Left ventricle myocardium superior (tissue), 1 donor: ENCODE results near the gene MYO1D. TPM values are rescaled to one million over a fixed set of nuclear protein-coding genes. Genes with fewer than 3 reads are reported as not detected.
"Not testable (repeated sequence)": the region's sequence is repeated elsewhere in the genome, so short reads cannot be mapped to it uniquely, and the experiment has no call there.

Source experiments
- ATAC-seq: fragments of 200-7000 bp; cut with Tn5 transposase; one replicate; pipeline ENCODE4 v1.9.1; 2020; ENCODE audit warnings: mild to moderate bottlenecking, moderate library complexity
- DNase-seq: peaks from one replicate; pipeline ENCODE4 v3.0.0-alpha.2; 2020
- intact Hi-C: fragments of 100-400 bp; cut with micrococcal nuclease; formaldehyde crosslinking; loops from one replicate; pipeline ENCODE4 v1.11.0; 2022
- total RNA-seq: library from RNA; stranded (reverse); fragmentation: NEBNext Ultra II Directional; extraction: Animal tissue kit (Norgen Biotek cat#: 25700); gene quantifications from one replicate; pipeline ENCODE4 v1.2.1, GENCODE V29; 2021
- donor health status: DM: no; HTN: yes; CAD: no; lungs with severe emphysema.

Gene MYO1D
- total RNA-seq, 1 donor from 2014 or later: 6.4 TPM

- intact Hi-C loops: no loop called here
- DNase-seq: no peak
- no peak for ATAC-seq
Observed at GRCh38 chr17:32482568-32483320, 394.2 kb downstream of the MYO1D start.

DNA sequence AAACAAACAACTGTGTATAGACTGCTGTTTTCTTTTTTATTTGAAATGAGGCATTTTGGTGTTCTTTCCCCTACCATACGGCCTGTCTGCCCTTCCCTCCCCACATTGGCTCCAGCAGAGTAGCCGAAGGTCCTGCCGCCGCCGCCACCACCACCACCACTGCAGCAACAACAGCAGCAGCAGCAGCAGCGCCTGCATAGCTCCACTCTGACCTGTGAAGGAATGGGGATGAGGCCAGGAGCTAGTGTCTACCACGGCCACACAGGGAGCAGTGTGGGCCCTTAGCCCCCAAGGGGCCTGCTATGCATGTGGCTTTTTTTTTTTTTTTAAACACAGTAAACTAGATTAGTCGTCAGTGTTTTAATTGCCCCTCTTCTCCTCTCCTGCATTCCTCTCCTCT, 395.7 kb downstream of the MYO1D start:
- no peak for DNase-seq
- intact Hi-C loops: no loop called here
- no peak for ATAC-seq

- DNase-seq: no peak
- intact Hi-C loops: no loop called here
- ATAC-seq: no peak
Observed at GRCh38 chr17:32479074-32479617, 397.8 kb downstream of the MYO1D start.

DNA sequence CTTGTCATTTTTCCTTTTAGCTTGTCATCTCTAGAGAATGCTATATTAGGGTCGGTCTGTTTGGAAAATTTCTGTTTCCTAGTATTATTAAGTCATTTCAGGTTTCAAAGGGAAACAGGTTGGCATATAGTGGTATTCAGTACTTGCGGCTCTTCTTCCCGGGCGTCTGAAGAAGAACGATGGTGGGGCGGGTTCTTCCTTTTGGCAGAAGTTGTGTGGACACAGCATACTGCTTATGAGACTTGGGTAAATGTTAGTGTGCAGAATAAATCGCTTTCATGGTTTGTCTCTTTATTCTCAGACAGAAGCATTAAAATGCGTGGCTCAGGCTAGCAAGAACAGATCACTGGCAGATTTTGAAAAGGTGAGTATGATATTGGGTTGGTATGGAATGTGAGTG, 399.7 kb downstream of the MYO1D start:
- no peak for ATAC-seq
- intact Hi-C loops: no loop called here

DNA sequence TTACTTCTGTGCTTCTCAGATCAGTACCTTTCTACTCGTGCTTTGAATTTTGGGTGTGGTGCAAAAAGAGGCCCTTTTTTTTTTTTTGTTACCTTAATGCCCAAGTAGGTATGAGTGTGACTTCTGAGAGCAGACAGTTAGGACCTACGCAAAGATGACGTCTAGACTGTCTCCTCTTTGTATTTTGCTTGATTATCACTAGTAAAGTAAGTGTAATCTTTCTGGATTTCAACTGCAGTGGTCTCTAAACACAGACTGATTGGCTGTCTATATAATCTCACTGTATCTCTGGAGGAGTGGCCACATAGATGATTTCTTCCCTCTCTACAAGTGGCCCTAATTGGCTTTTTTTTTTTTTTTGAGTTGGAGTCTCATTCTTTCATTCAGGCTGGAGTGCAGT, 401.7 kb downstream of the MYO1D start:
- DNase-seq (no peak), ATAC-seq (no peak)
- intact Hi-C loops: no loop called here

More for the DNA sequence above, 399.7 kb downstream of the MYO1D start:
- no peak for DNase-seq

GRCh38 chr17:32471652-32472051, 405.3 kb downstream of the MYO1D start:
- intact Hi-C loops: no loop called here
- ATAC-seq (no peak), DNase-seq (no peak)

DNA sequence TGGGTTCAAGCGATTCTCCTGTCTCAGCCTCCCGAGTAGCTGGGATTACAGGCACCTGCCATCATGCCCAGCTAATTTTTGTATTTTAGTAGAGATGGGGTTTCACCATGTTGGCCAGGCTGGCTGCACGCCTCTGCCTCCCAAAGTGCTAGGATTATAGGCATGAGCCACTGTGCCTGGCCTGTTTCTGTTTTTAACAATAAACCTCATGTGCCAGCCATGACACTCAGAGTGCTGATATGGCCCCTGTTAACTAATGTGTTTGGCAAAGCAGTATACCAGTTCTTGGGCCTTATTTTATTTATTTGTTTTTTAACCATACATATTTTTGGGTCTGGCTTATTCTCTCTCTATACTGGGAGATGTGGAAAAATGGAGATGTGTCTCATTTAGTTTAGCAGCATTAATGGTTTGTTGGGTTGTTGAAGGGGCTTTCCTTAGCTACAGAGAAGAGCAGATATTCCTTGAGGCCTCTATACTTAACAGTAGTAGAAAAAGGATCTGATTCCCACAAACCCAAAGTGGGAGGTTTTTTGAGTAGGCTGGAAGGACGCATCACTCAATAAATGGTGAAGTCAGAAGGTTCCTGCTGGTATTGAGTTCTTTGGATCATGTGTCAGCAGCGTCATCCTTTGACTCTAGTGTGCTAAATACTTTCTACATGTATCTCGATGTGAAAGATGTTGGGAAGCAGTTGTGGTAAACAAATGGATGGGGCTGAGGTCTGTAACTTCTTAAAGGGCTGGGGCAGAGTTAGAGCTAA, 406.3 kb downstream of the MYO1D start:
- no peak for DNase-seq
- intact Hi-C loops: no loop called here
- peak; percentile 89 for ATAC-seq

DNA sequence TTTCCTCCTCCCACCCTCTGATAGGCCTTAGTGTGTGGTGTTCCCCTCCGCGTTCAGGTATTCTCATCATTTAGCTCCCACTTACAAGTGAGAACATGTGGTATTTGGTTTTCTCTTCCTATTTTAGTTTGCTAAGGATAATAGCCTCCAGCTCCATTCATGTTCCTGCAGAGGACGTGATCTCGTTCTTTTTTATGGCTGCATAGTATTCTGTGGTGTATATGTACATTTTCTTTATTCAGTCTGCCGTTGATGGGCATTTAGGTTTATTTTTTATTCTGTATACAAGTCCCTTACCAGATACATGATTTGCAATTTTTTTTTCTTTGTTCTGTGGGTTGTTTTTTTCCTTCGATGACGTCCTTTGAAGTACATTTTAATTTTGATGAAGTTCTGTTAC, 409.0 kb downstream of the MYO1D start:
- ATAC-seq (no peak), DNase-seq (no peak)
- intact Hi-C loops: loop anchor here (10.0 kb wide), 1 partner anchor 287 kb away; no protein-coding TSS in a partner anchor

DNA sequence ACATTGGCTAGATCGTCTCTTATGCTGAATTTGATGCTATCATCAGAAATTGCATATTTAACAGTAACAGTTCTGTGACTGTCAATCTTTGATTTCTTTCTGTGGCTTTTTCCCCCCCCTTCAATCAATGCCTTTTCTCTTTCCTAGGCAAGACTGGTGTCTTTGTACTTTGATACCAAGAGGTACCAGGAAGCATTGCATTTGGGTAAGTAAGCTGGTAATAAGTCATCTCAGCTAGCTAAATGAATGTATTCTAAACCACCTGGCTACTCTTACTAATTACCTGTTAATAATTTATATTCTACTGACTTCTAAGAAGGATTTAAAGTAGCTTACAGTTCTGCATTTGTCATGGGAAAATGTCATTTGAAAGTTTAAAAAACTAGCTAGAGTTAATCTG, 412.6 kb downstream of the MYO1D start:
- intact Hi-C loops: loop anchor here (10.0 kb wide), 1 partner anchor 290 kb away; no protein-coding TSS in a partner anchor
- ATAC-seq: no peak
- DNase-seq: no peak

DNA sequence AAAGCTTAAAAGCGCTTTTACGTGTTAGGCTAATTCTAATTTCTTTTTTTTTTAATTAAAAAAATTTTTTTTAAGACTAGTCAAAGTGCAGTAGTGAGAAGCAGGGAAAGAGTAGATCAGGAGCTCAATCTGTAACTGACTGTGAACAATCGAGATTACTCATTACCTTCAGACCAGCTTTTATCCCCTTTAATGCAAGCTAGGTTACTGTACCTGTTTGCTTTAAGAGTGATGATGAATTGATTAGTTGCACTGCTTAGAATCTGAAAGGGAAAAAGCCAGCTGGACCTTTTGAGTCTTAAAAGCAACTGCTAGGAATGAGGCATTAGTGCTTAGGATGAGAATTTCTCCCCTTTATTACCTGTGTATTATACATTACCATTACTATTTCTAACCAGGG, 413.6 kb downstream of the MYO1D start:
- intact Hi-C loops: loop anchor here (10.0 kb wide), 1 partner anchor 291 kb away; no protein-coding TSS in a partner anchor
- DNase-seq: no peak
- ATAC-seq: no peak

DNA sequence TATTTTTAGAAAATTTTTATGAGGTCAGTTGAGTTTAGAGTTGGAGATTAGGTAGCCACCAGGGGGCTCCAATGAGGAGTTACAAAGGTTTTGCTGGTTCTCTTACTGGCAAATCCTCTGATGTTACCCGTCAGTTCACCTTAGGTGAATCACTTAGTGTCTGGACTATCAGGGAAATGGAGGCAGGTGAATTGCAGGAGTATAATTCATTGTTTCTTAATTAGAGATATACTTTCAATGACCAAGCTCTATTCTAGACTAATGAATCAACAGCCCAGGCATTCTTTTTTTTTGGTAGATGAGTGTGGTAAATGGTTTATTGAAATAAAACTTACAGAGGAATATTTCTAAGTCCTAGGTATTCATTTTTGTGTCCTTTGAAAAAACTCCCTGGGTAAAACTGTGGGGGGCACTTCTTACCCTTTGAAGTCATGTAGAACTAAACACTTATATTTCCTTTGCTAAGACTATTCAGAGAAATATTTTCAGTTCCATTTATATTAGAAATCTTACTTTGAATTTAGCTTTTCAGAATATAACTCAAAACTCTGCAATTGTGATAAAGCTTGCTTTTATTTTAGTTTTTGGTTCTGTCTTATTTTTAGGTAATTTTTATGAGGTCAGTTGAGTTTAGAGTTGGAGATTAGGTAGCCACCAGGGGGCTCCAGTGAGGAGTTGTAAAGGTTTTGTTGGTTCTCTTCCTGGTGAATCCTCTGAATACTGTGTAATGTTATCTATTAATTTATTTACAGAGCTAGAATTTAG, 414.9 kb downstream of the MYO1D start:
- DNase-seq (no peak), ATAC-seq (peak; percentile 66)
- intact Hi-C loops: loop anchor here (10.0 kb wide), 1 partner anchor 293 kb away; no protein-coding TSS in a partner anchor

- intact Hi-C loops: loop anchor here (10.0 kb wide), 1 partner anchor 293 kb away; no protein-coding TSS in a partner anchor
- DNase-seq (no peak), ATAC-seq (peak; percentile 24)
Observed at GRCh38 chr17:32461498-32461852, 415.4 kb downstream of the MYO1D start.

DNA sequence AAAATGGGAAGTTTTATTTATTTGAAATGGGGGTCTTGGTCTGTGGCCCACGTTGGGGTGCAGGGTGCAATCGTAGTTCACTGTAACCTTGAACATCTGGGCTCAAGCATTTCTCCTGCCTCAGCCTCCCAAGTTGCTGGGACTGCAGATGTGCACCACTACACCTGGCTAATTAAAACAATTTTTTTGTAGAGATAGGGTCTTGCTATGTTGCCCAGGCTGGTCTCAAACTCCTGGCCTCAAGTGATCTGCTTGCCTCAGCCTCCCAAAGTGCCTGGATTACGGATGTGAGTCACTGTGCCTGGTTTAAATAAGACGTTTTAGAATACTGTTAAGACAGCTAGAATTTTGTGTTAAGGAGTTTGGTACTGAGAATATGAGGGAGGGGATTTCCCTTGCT, 416.9 kb downstream of the MYO1D start:
- intact Hi-C loops: loop anchor here (10.0 kb wide), 1 partner anchor 295 kb away; no protein-coding TSS in a partner anchor
- DNase-seq (no peak), ATAC-seq (no peak)

DNA sequence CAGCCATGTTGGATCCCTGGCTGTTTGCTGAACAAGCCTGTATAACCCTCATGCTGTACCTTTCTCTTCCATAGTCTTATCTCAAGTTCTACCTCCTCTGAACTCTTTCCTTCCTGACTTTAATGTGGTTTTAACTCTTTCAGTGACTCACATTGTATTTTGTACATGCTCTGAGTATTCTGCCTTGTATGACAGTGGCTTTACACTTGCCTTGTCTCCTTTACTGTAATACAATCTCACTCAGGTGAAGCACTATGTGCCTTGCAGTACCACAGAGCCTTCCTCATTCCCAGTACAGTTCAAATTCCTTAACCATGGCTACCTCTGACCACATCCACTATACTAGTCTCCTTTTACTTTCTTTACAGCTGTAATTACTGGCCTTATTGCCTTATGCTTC, 418.6 kb downstream of the MYO1D start:
- intact Hi-C loops: no loop called here
- no peak for ATAC-seq

GRCh38 chr17:32453370-32453769, 423.6 kb downstream of the MYO1D start:
- DNase-seq: no peak
- intact Hi-C loops: no loop called here
- ATAC-seq: no peak

More for the DNA sequence above, 418.6 kb downstream of the MYO1D start:
- no peak for DNase-seq

GRCh38 chr17:32452281-32452680, 424.6 kb downstream of the MYO1D start:
- intact Hi-C loops: no loop called here
- DNase-seq (no peak), ATAC-seq (no peak)

DNA sequence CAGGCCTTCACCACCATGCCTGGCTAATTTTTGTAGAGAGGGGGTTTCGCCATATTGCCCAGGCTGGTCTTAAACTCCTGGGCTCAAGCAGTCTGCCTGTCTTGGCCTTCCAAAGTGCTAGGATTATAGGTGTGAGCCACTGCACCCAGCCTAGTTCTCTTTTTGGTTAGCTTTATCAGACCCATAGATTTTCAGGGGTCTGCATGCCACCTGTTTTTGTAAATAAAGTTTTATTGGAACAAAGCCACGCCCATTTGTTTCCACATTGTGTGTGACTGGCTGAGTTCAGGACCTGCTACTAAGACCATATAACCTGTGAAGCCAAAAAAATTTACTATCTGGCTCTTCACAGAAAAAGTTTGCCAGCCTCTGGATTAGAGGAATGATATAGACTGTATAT, 425.0 kb downstream of the MYO1D start:
- DNase-seq (no peak), ATAC-seq (no peak)
- intact Hi-C loops: no loop called here

- DNase-seq, ATAC-seq, intact Hi-C loops: not testable (repeated sequence)
Observed at GRCh38 chr17:32450379-32450778, 426.5 kb downstream of the MYO1D start.

DNA sequence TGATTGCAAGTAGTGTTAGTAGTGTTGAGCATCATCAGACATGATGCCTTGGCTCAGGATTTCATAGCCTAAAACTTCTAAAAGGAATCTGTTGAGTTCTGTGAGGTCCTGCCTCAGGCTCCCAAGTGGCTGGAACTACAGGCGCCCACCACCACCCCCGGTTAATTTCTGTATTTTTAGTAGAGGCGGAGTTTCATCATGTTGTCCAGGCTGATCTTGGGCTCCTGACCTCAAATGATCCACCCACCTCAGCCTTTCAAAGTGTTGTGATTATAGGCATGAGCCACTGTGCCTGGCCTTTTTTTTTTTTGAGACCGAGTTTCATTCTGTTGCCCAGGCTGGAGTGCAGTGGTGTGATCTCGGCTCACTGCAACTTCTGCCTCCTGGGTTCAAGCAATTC, 427.0 kb downstream of the MYO1D start:
- no peak for ATAC-seq
- intact Hi-C loops: no loop called here
- DNase-seq: no peak
